HCT116 (cell line): Measurements from ENCODE around the gene ARHGEF37.

Experiments
- ATF3 ChIP-seq: IDR thresholded peaks from 2 replicates; pipeline ENCODE4 v1.6.1; 2012
- CTCF ChIP-seq, 3 experiments: fragments of 200-600 bp in 1 of 3; sonication (generic) in 1 of 3; IDR thresholded peaks in 2 of 3; conservative IDR thresholded peaks in 1 of 3; 2 replicates each; pipeline ENCODE4 v1.5.1; 2012 to 2017; ENCODE audit warnings: low read depth in 2 of 3, low read length in 2 of 3, antibody characterized with exemption in 1 of 3, borderline replicate concordance in 1 of 3, control low read depth in 1 of 3, mild to moderate bottlenecking in 1 of 3, mixed read lengths in 1 of 3, mixed run types in 1 of 3, moderate library complexity in 1 of 3; ENCODE audit not compliant: insufficient read depth in 1 of 3
- EZH2 ChIP-seq: fragments of 200-600 bp; sonication (generic); IDR thresholded peaks from 2 replicates; pipeline ENCODE4 v1.6.1; 2017; ENCODE audit warnings: antibody characterized with exemption, mixed run types
- EZH2phosphoT487 ChIP-seq: fragments of 200-600 bp; IDR thresholded peaks from 2 replicates; pipeline ENCODE4 v1.6.1; 2018; ENCODE audit warnings: antibody characterized with exemption, borderline replicate concordance
- MAX ChIP-seq: IDR thresholded peaks from 2 replicates; pipeline ENCODE4 v1.6.1; 2012
- POLR2A ChIP-seq: IDR thresholded peaks from 2 replicates; pipeline ENCODE4 v1.7.0; 2011; ENCODE audit warnings: borderline replicate concordance; ENCODE audit not compliant: insufficient read depth, insufficient read length; ENCODE audit errors: extremely low read depth
- POLR2AphosphoS5 ChIP-seq: IDR thresholded peaks from 2 replicates; pipeline ENCODE4 v1.6.1; 2011; ENCODE audit warnings: mild to moderate bottlenecking, low read depth, low read length, moderate library complexity
- SRF ChIP-seq: IDR thresholded peaks from 2 replicates; pipeline ENCODE4 v1.6.1; 2012; ENCODE audit warnings: low read depth
- YY1 ChIP-seq: IDR thresholded peaks from 2 replicates; pipeline ENCODE4 v1.6.1; 2011; ENCODE audit warnings: low read length, low read depth, moderate library complexity, mild to moderate bottlenecking; ENCODE audit not compliant: insufficient replicate concordance; ENCODE audit errors: extremely low read depth

- no peak for TF ChIP-seq YY1
- no peak for TF ChIP-seq CTCF (IDR thresholded peaks at IDR 0.05 in 2 of 3, conservative IDR thresholded peaks at IDR 0.05 in 1 of 3; ENCODE audit: borderline replicate concordance in 1 of 3, insufficient read depth in 1 of 3, low read depth in 2 of 3, low read length in 2 of 3)
- TF ChIP-seq POLR2A = no peak
- no peak for TF ChIP-seq EZH2
- no peak for TF ChIP-seq SRF
- no peak for TF ChIP-seq EZH2phosphoT487
- TF ChIP-seq POLR2AphosphoS5 = no peak
- TF ChIP-seq ATF3 = no peak
- TF ChIP-seq MAX = no peak
Observed at GRCh38 chr5:149633476-149634350, 52.4 kb downstream of the ARHGEF37 start.
